AG04450 (cell line): ENCODE results near the gene NXPH4. TPM values are rescaled to one million over a fixed set of nuclear protein-coding genes. Genes with fewer than 3 reads are reported as not detected.

ENCODE experiments used
- CTCF ChIA-PET: fragments of 300-600, 350-600 bp; formaldehyde crosslinking; extraction: SDS; loops from one replicate; lab custom pipeline; 2022; ENCODE audit warnings: antibody characterized with exemption, inconsistent platforms; lab: Charles Lee
- POLR2A ChIA-PET: fragments of 350-600 bp; formaldehyde crosslinking; extraction: SDS; loops from one replicate; lab custom pipeline; 2021; ENCODE audit warnings: antibody characterized with exemption, inconsistent platforms; lab: Yijun Ruan, JAX
- DNase-seq: peaks from one replicate; pipeline ENCODE4 v3.0.0-alpha.2; 2011; ENCODE audit warnings: low read depth, low spot score
- H3K27ac ChIP-seq: one replicate; pipeline ENCODE4 v1.5.1; 2012; ENCODE audit warnings: low read depth, low read length, control low read depth
- H3K27me3 ChIP-seq: one replicate; pipeline ENCODE4 v1.6.0; 2012; ENCODE audit warnings: low read length; ENCODE audit not compliant: control insufficient read depth, insufficient read depth
- H3K4me3 ChIP-seq: 2 replicates; pipeline ENCODE4 v1.5.1; 2011; ENCODE audit warnings: mild to moderate bottlenecking, low read depth, low read length, control low read depth
- H3K9me3 ChIP-seq: 2 replicates; pipeline ENCODE4 v1.5.1; 2012; ENCODE audit warnings: low read length; ENCODE audit not compliant: control insufficient read depth, insufficient read depth
- CTCF ChIP-seq: IDR thresholded peaks from 2 replicates; pipeline ENCODE4 v1.5.1; 2011; ENCODE audit warnings: low read depth, low read length, control low read depth, inconsistent platforms
- polyA plus RNA-seq: library from polyadenylated mRNA; depleted of rRNA; stranded (reverse); fragments of >200 nt; gene quantifications from 2 replicates; pipeline ENCODE4 v1.2.3, GENCODE V29; 2011

NXPH4 gene
- polyA plus RNA-seq, 1 experiment: 0.79 TPM

GRCh38 chr12:57213763-57214397, 2.7 kb upstream of the NXPH4 start:
- no peak for TF ChIP-seq CTCF
- DNase-seq: no peak

GRCh38 chr12:57214398-57214781, 2.2 kb upstream of the NXPH4 start:
- Histone ChIP-seq H3K27ac (no peak overlapping the region), H3K27me3 (peaks cover 35% of the 10 kb centered on the region), H3K4me3 (no peak overlapping the region), H3K9me3 (no peaks in the 10 kb centered on the region; the same call in 1 of the 2 replicates)
- peak; percentile 79 for TF ChIP-seq CTCF
- POLR2A ChIA-PET: interaction anchor here (0.5 to 4.7 kb wide), 5 partner anchors 16 to 25 kb away, joined by 3 to 24 read pairs (median 3); partner anchors contain the start of gene SHMT2
- DNase-seq: peak; percentile 21
- CTCF ChIA-PET: interaction anchor here (0.6 to 7.0 kb wide), 26 partner anchors 9 to 249 kb away, joined by 3 to 161 read pairs (median 4); partner anchors contain the start of genes GLI1, INHBE and SHMT2

More at GRCh38 chr12:57213763-57214397, 2.7 kb upstream of the NXPH4 start:
- ChIA-PET CTCF (interaction anchor here (0.6 to 7.0 kb wide), 28 partner anchors 10 to 249 kb away, joined by 3 to 161 read pairs (median 4); partner anchors contain the start of genes GLI1, INHBE and SHMT2), POLR2A (interaction anchor here (0.5 to 4.7 kb wide), 9 partner anchors 16 to 122 kb away, joined by 3 to 24 read pairs (median 3); partner anchors contain the start of genes SHMT2 and STAT6)
- Histone ChIP-seq H3K27me3 (peaks cover 30% of the 10 kb centered on the region), H3K27ac (no peak overlapping the region), H3K9me3 (no peaks in the 10 kb centered on the region; the same call in 1 of the 2 replicates), H3K4me3 (no peak overlapping the region)

GRCh38 chr12:57215065-57215464, 1.5 kb upstream of the NXPH4 start:
- ChIA-PET CTCF (interaction anchor here (1.4 to 7.0 kb wide), 6 partner anchors 9 to 241 kb away, joined by 4 to 161 read pairs (median 22); partner anchors contain the start of genes INHBE and SHMT2), POLR2A (interaction anchor here (1.8 to 4.7 kb wide), 2 partner anchors 15 to 24 kb away, joined by 4 to 24 read pairs; partner anchors contain the start of gene SHMT2)
- H3K9me3 ChIP-seq: no peaks in the 10 kb centered on the region; the same call in 1 of the 2 replicates
- no peak for TF ChIP-seq CTCF
- H3K27me3 ChIP-seq: peaks cover 41% of the 10 kb centered on the region
- DNase-seq: no peak
- H3K27ac ChIP-seq: no peak overlapping the region
- H3K4me3 ChIP-seq: no peak overlapping the region

- Histone ChIP-seq H3K27me3 (peaks cover 43% of the 10 kb centered on the region), H3K4me3 (peak overlapping the region; percentile 17; the same call in 1 of the 2 replicates)
- POLR2A ChIA-PET: interaction anchor here (0.7 to 4.7 kb wide), 4 partner anchors 11 to 26 kb away, joined by 3 to 24 read pairs (median 4); partner anchors contain the start of gene SHMT2
Observed at GRCh38 chr12:57215668-57216013, 953 bp upstream of the NXPH4 start.

More at GRCh38 chr12:57215668-57216013, 953 bp upstream of the NXPH4 start:
- no peak for DNase-seq
- Histone ChIP-seq H3K27ac (no peak overlapping the region), H3K9me3 (no peaks in the 10 kb centered on the region; the same call in 1 of the 2 replicates)
- CTCF ChIA-PET: interaction anchor here (7.0 kb wide), 1 partner anchor 25 kb away, joined by 161 read pairs; a partner anchor contains a TSS
- TF ChIP-seq CTCF: no peak
